HepG2 (cell line): ENCODE data around the gene YIF1B. TPM values are rescaled to one million over a fixed set of nuclear protein-coding genes. Genes with fewer than 3 reads are reported as not detected.

Source experiments
- ARNT2 ChIP-seq: sonication (generic); formaldehyde crosslinking; IDR thresholded peaks from 2 replicates; pipeline ENCODE4 v1.8.0; 2022; ENCODE audit warnings: mild to moderate bottlenecking, low read depth, missing genetic modification reagents, moderate library complexity
- ATRX ChIP-seq: sonication (generic); formaldehyde crosslinking; IDR thresholded peaks from 2 replicates; pipeline ENCODE4 v1.4.0; 2020; ENCODE audit warnings: missing genetic modification reagents, borderline replicate concordance
- EZH2 ChIP-seq: conservative IDR thresholded peaks from 2 replicates; pipeline ENCODE4 v1.6.1; 2012; ENCODE audit warnings: mild to moderate bottlenecking, low read depth, low read length, moderate library complexity
- GATA4 ChIP-seq: sonication (generic); IDR thresholded peaks from 2 replicates; pipeline ENCODE4 v1.6.1; 2016; ENCODE audit warnings: antibody characterized with exemption, low read depth, borderline replicate concordance
- HES4 ChIP-seq: sonication (generic); formaldehyde crosslinking; IDR thresholded peaks from 2 replicates; pipeline ENCODE4 v1.9.0; 2021; ENCODE audit warnings: mild to moderate bottlenecking, missing genetic modification reagents, borderline replicate concordance
- PAWR ChIP-seq: sonication (generic); formaldehyde crosslinking; IDR thresholded peaks from 2 replicates; pipeline ENCODE4 v1.4.0; 2020; ENCODE audit warnings: missing genetic modification reagents, mild to moderate bottlenecking, borderline replicate concordance
- TRIM22 ChIP-seq: fragments of 450-650 bp; IDR thresholded peaks from 2 replicates; pipeline ENCODE4 v1.6.1; 2017
- ZNF235 ChIP-seq: sonication (generic); formaldehyde crosslinking; IDR thresholded peaks from 2 replicates; pipeline ENCODE4 v1.8.1; 2023; ENCODE audit warnings: mild to moderate bottlenecking, missing genetic modification reagents, borderline replicate concordance
- ZNF558 ChIP-seq: sonication (generic); formaldehyde crosslinking; IDR thresholded peaks from 2 replicates; pipeline ENCODE4 v1.9.0; 2022; ENCODE audit warnings: mild to moderate bottlenecking, missing genetic modification reagents, borderline replicate concordance
- ZNF7 ChIP-seq: IDR thresholded peaks from 2 replicates; pipeline ENCODE4 v1.6.1; 2016; ENCODE audit warnings: missing biosample characterization, missing genetic modification reagents
- ZNF790 ChIP-seq: sonication (generic); formaldehyde crosslinking; IDR thresholded peaks from 2 replicates; pipeline ENCODE4 v1.8.0; 2022; ENCODE audit warnings: missing genetic modification reagents, mild to moderate bottlenecking, borderline replicate concordance
- polyA plus RNA-seq, 8 experiments: library from polyadenylated mRNA; depleted of rRNA in 3 of 8; stranded (reverse) in 7 of 8; unstranded in 1 of 8; fragments of >200 nt; fragmentation: Illumina TruSeq in 4 of 8; extraction: Trizol in 4 of 8; gene quantifications; 2 replicates each; pipeline versions ENCODE4 v1.2.1 to v1.2.3, GENCODE V29; 2011 to 2016; ENCODE audit warnings: low read depth in 4 of 8, missing spikeins in 1 of 8, mixed read lengths in 1 of 8; ENCODE audit not compliant: insufficient read depth in 1 of 8
- total RNA-seq, 5 experiments: library from RNA; depleted of rRNA; stranded (reverse); fragments of >200 nt; fragmentation: Illumina TruSeq; extraction: Trizol; gene quantifications; 2 replicates each; pipeline ENCODE4 v1.2.3, GENCODE V29; 2016; ENCODE audit warnings: low read depth in 1 of 5
- TF ChIP-seq, protein P1 (sequence below): sonication (generic); formaldehyde crosslinking; IDR thresholded peaks from 2 replicates; pipeline ENCODE4 v1.5.1; 2020; ENCODE audit warnings: mild to moderate bottlenecking, missing genetic modification reagents, borderline replicate concordance

The YIF1B gene
- total and polyA plus RNA-seq, 2 of the 13 experiments (the other 11 are each of a cell fraction or from before 2014, with no cell fraction given): 41.4 to 85.2 TPM

- TF ChIP-seq ATRX (CRISPR knock-in tag): no peak
- no peak for TF ChIP-seq HES4 (CRISPR knock-in tag)
- no peak for TF ChIP-seq ZNF558 (CRISPR knock-in tag)
- no peak for TF ChIP-seq ARNT2 (CRISPR knock-in tag)
- no peak for TF ChIP-seq EZH2
- TF ChIP-seq ZNF7: no peak
- TF ChIP-seq, protein P1, sequence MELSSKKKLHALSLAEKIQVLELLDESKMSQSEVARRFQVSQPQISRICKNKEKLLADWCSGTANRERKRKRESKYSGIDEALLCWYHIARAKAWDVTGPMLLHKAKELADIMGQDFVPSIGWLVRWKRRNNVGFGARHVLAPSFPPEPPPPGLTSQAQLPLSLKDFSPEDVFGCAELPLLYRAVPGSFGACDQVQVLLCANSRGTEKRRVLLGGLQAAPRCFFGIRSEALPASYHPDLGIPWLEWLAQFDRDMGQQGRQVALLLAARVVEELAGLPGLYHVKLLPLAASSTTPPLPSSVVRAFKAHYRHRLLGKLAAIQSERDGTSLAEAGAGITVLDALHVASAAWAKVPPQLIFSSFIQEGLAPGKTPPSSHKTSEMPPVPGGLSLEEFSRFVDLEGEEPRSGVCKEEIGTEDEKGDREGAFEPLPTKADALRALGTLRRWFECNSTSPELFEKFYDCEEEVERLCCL: no peak
- TF ChIP-seq TRIM22: no peak
- TF ChIP-seq ZNF235 (CRISPR knock-in tag): no peak
- no peak for TF ChIP-seq ZNF790 (CRISPR knock-in tag)
- no peak for TF ChIP-seq GATA4
- no peak for TF ChIP-seq PAWR (CRISPR knock-in tag)
Measured at GRCh38 chr19:38267761-38268483, 47.8 kb downstream of the YIF1B start (continued).
